GM18511 (cell line): ENCODE data around the gene RXRA.
"Not testable (repeated sequence)": the region's sequence is repeated elsewhere in the genome, so short reads cannot be mapped to it uniquely, and the experiment has no call there.

Experiments used
- ATAC-seq: cut with Tn5 transposase; IDR thresholded peaks from one replicate; pipeline ENCODE4 v1.9.1; 2021; ENCODE audit warnings: mild to moderate bottlenecking, moderate library complexity; ENCODE audit not compliant: unreplicated experiment

RXRA gene

GRCh38 chr9:134307674-134308638 lies 18.3 kb upstream of the RXRA start:
- ATAC-seq = no peak

- not testable (repeated sequence) for ATAC-seq
These were observed 17.5 kb upstream of the RXRA start for GRCh38 chr9:134308639-134309220.

DNA sequence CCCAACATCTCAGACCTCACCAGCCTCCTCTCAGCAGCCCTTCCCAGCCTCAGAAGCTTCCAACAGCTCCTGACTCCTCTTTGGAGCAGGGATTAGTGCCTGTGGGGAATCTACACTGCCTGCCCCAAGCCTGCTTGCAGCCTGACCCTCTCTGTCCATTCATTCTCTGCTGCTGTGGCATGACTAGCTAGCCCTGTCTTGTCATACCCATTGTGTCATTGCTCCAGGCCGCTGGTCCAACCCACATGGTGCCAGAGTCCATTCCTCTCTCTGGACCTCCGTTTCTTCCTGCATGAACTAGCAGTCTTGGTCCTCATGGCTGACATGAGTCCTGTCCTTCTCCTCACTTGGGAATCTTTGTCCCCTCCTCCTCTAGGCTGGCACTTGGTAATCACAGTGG lies 12.8 kb upstream of the RXRA start:
- no peak for ATAC-seq

- no peak for ATAC-seq
These were observed 12.0 kb upstream of the RXRA start for GRCh38 chr9:134314039-134314949.

GRCh38 chr9:134314950-134315715 lies 11.1 kb upstream of the RXRA start:
- no peak for ATAC-seq

- ATAC-seq = no peak
These were observed 10.4 kb upstream of the RXRA start for GRCh38 chr9:134315716-134316448.

DNA sequence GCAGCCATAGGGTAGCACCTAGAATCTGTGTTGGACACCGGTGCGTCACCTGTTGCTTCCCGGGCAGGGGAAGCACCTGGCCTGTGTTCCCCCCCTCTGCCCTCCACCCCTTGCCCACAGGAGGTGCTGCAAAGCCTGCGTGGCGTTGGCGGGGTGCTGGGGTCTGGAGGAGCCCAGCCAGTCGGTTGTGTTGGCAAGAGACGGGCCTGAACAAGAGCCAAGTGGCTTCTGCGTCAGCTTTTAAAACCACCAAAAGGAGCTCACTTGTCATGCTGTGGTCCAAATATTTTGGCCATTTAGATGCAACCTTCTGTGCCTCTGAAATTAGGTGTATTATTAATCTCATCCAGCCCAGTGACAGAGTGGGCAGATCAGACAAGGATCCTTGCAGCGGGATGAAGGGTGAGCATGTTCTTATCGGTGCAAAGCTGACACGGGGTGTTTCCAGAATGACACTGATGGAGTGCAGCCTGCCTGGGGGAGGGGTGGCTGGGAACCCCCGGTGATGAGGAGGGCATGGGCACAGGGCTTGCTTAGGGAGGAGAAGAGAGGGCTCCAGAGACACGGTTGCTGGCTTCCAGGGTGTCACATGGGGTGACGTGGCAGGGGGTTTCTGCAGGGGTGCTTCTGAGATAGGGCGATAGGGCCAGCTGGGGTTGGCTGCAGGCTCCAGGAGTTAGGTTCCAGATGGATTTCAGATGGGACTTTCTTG lies 9.7 kb upstream of the RXRA start:
- ATAC-seq = no peak

GRCh38 chr9:134317400-134317789 lies 8.9 kb upstream of the RXRA start:
- no peak for ATAC-seq

DNA sequence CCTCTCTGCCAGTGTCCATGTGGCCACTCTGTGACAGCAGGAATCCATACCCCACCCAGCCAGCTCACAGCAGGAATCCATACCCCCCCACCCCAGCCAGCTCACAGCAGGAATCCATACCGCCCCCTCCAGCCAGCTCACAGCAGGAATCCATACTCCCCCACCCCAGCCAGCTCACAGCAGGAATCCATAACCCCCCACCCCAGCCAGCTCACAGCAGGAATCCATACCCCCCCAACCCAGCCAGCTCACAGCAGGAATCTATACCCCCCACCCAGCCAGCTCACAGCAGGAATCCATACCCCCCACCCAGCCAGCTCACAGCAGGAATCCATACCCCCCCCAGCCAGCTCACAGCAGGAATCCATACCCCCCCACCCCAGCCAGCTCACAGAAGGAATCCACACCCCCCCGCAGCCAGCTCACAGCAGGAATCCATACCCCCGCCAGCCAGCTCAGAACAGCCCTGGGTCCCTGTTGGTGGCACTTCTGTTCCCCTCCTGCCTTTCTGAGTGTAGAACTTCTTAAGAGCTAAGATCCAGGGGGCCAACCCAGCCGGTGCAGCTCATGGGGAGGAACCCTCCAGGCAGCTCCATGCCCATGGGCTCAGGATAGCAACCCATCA lies 8.4 kb upstream of the RXRA start:
- no peak for ATAC-seq

DNA sequence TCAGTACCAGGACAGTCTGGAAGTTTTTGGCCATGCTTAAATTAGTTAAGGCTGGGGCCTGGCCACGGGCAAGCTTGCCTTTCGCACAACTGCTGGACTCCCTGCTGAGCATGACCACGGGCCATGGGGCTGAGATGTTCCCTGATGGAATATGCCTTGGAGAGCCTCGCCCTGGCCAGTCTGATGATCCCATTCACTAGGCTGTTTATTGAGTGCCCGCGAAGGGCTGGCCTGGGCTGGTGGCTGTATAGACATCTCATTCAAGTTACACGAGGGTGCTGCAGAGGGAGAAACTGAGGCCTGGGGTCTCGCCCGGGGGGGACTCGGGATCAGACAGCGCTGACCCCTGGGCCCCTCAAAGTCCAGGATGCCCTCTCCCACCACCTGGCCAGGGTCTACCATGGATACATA lies 7.8 kb upstream of the RXRA start:
- no peak for ATAC-seq

DNA sequence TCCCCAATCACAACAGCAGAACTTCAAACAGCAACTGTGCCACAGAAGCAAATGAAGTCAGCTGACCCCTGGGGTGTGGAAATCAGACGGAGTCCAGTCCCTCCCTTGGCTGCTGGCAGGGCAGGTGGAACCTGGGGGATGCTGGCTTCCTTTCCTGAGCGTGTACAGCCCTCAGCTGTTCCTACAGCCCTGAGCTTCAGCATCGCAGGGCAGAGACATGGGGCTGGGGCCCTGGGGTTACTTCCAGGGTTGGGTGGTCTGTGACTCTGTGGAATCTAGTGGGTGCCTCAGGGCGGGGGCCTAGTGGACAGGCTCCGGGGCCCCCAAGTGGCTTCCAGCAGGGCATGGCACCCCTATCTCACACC lies 7.3 kb upstream of the RXRA start:
- ATAC-seq = no peak

DNA sequence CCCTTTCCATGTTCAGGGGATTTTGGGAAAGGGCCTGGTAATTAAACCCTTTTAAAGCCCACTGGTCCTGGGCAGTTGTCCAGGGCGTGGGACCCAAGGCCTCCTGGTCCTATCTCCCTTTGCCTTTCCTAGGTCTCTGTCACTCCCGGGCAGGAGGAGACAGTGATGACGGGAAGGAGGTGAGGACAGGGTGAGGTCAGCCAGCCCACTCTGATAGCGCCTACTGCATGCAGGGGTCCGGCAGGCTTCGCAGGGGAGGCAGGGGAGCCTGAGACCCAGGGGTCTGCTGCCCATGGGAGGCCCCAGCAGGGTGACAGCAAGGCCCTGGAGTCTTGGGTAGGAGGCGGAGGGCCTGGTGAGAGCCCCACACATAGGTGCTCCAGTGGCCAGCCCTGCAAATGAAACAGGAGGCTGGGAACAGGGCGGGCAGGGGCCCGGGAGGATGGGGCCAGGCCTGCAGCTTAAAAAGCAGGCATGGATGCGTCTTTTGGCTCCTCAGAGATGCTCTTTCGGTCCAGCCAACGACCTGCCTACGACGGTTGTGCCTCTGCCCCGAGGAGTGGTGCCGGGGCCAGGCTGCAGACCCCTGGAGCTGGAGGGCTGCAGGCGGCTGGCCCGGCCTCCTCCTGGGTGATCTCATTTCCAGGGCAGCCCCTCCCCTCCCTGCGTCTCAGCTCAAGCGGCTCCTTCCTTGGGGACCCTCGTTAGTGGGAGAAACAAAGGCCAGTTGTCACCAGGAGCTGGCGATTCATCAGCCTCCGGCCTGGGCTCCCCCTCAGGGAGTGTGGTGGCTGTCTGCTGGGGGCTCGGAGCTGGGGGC lies 6.7 kb upstream of the RXRA start:
- ATAC-seq = no peak

DNA sequence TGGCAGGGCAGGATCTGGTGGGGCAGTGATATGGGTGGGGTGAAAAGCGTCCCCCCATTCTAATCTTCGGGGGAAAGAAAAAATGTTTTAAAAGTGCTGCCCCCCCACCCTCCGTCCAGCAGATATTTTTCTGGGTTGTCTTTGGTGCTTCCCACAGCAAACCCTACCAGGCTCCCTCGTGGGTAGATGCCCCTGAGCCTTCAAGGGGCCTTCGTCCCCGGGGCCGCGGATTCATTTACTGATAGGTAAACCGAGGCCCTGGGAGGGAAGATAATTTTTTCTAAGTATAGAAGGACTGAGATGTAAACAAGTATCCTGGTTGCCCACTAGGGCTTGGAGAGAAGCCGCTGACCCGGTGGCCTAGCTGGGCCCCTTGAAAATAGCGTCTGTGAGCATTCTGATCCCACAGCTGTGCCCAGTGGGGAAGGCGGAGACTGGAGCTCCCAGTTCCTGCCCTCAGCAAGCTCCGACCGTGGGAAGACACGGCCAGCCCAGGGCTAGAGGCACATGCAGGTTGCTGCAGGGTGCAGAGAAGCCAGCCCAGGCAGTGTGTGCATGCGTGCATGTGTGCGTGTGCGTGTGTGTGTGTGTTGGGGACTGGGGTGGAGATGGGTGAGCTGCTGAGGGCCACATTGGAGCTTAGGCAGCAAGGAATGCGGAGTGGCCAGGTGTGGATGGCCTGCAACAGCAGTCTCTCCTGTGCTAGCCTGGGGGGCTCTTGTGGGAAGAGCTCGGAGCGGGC lies 6.0 kb upstream of the RXRA start:
- no peak for ATAC-seq

DNA sequence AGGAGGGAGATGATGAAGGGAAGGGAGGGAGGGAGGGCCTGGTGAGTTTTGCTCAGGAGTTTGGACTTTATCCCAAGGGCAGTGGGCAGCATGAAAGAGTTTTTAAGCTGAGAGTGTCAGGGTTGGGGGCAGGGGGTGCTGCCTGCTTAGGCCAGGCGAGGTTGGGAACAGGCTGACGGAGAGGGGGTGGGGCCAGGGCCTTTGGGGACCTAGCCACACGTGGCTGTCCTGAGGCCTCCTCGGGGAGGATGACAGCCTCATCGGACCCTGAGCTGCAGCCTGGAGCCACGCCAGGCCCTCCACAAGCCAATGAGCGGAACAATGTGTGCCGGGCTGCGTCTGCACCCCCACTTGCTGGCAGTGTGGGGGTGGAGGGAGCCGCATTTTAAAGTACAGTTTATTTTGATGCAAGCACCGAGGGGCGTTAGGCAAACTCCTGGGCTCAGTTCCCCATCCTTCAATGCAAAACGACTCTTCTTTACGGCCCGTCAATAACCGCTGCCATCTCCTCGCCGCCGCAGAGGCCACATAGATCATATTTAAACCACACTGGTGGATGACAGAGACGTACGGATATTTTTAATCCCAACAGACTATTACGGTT lies 5.3 kb upstream of the RXRA start:
- ATAC-seq = no peak

DNA sequence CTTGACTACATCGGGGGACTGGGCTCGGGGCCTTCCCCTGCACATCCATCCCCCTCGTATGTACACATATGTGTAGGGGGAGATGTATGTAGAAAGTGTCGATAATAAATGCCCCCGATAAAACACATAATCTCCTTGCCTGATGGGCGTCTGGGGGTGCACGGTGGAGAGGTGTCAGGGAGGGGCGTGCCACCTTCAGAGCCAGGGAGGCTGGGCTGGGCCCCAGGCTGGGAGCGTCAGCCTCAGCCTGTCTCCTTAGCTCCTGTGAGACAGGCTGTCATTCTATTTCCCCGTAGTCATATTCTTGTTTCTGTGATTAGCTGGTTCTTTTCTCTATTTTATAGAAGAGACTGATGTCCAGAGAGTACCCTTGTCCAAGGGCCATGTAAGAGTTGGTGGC lies 4.7 kb upstream of the RXRA start:
- no peak for ATAC-seq

GRCh38 chr9:134321946-134322741 lies 4.1 kb upstream of the RXRA start:
- ATAC-seq = no peak
